HG02973 (cell line): Measurements from ENCODE around the gene BMPR1B.
"Not testable (repeated sequence)": the region's sequence is repeated elsewhere in the genome, so short reads cannot be mapped to it uniquely, and the experiment has no call there.

ENCODE experiments used
- ATAC-seq: cut with Tn5 transposase; IDR thresholded peaks from one replicate; pipeline ENCODE4 v1.9.1; 2021; ENCODE audit warnings: moderate library complexity; ENCODE audit not compliant: unreplicated experiment

Gene BMPR1B

GRCh38 chr4:94831607-94832006 is 73.9 kb downstream of the BMPR1B start:
- ATAC-seq = no peak

GRCh38 chr4:94832329-94832728 is 74.6 kb downstream of the BMPR1B start:
- ATAC-seq = not testable (repeated sequence)

- ATAC-seq = no peak
Measured at GRCh38 chr4:94833394-94833793, 75.6 kb downstream of the BMPR1B start.

- ATAC-seq = no peak
Measured at GRCh38 chr4:94834501-94834900, 76.7 kb downstream of the BMPR1B start.

GRCh38 chr4:94841166-94841863 is 83.6 kb downstream of the BMPR1B start:
- not testable (repeated sequence) for ATAC-seq

- ATAC-seq = no peak
Measured at GRCh38 chr4:94841864-94842221, 84.1 kb downstream of the BMPR1B start.

- no peak for ATAC-seq
Measured at GRCh38 chr4:94843216-94843615, 85.5 kb downstream of the BMPR1B start.

- ATAC-seq = no peak
Measured at GRCh38 chr4:94848326-94848725, 90.6 kb downstream of the BMPR1B start.

GRCh38 chr4:94849901-94850300 is 92.1 kb downstream of the BMPR1B start:
- ATAC-seq = no peak

GRCh38 chr4:94852616-94853015 is 94.9 kb downstream of the BMPR1B start:
- no peak for ATAC-seq

- ATAC-seq = no peak
Measured at GRCh38 chr4:94856030-94856429, 98.3 kb downstream of the BMPR1B start.

- no peak for ATAC-seq
Measured at GRCh38 chr4:94870146-94870545, 112.4 kb downstream of the BMPR1B start.

- ATAC-seq = no peak
Measured at GRCh38 chr4:94871644-94872305, 114.0 kb downstream of the BMPR1B start.

GRCh38 chr4:94877973-94878372 is 120.2 kb downstream of the BMPR1B start:
- no peak for ATAC-seq

- ATAC-seq = no peak
Measured at GRCh38 chr4:94880956-94881355, 123.2 kb downstream of the BMPR1B start.

GRCh38 chr4:94882756-94883155 is 125.0 kb downstream of the BMPR1B start:
- no peak for ATAC-seq

- no peak for ATAC-seq
Measured at GRCh38 chr4:94887027-94887426, 129.3 kb downstream of the BMPR1B start.

- no peak for ATAC-seq
Measured at GRCh38 chr4:94889523-94889922, 131.8 kb downstream of the BMPR1B start.

GRCh38 chr4:94889946-94890345 is 132.2 kb downstream of the BMPR1B start:
- ATAC-seq = no peak

- ATAC-seq = no peak
Measured at GRCh38 chr4:94890579-94890978, 132.8 kb downstream of the BMPR1B start.

GRCh38 chr4:94892051-94892450 is 134.3 kb downstream of the BMPR1B start:
- ATAC-seq = no peak

- no peak for ATAC-seq
Measured at GRCh38 chr4:94895081-94895480, 137.3 kb downstream of the BMPR1B start.

- ATAC-seq = no peak
Measured at GRCh38 chr4:94897023-94897422, 139.3 kb downstream of the BMPR1B start.
